Thymus (tissue), 11 donors: ENCODE measurements around the gene HPCAL1. TPM values are rescaled to one million over a fixed set of nuclear protein-coding genes. Genes with fewer than 3 reads are reported as not detected.
A peak's percentile ranks its signal among the peaks of the same experiment; 100 is the strongest.

Experiments
- DNase-seq, 9 donors: peaks; one replicate each; pipeline ENCODE4 v3.0.0-alpha.2; 2013; ENCODE audit warnings: low spot score in 9 of 9, low read depth in 6 of 9, missing footprints in 1 of 9
- H3K27ac ChIP-seq, 2 donors: one replicate each; pipeline ENCODE4 v1.5.1; 2013; ENCODE audit warnings: control low read depth in 1 of 2, low read depth in 1 of 2, low read length in 1 of 2, mild to moderate bottlenecking in 1 of 2, moderate library complexity in 1 of 2
- H3K27me3 ChIP-seq, 2 donors: one replicate each; pipeline ENCODE4 v1.5.1; 2013; ENCODE audit warnings: low read length in 1 of 2; ENCODE audit not compliant: control insufficient read depth in 2 of 2, insufficient read depth in 1 of 2
- H3K36me3 ChIP-seq, 2 donors: one replicate each; pipeline ENCODE4 v1.5.1; 2013; ENCODE audit warnings: low read length in 1 of 2, mild to moderate bottlenecking in 1 of 2, moderate library complexity in 1 of 2; ENCODE audit not compliant: control insufficient read depth in 2 of 2, insufficient read depth in 2 of 2
- H3K4me1 ChIP-seq, 2 donors: one replicate each; pipeline ENCODE4 v1.5.1; 2013; ENCODE audit warnings: low read length in 2 of 2; ENCODE audit not compliant: control insufficient read depth in 2 of 2, insufficient read depth in 2 of 2
- H3K4me3 ChIP-seq, 2 donors: one replicate each; pipeline ENCODE4 v1.5.1; 2013; ENCODE audit warnings: low read length in 2 of 2, control low read depth in 1 of 2, mild to moderate bottlenecking in 1 of 2
- H3K9me3 ChIP-seq, 2 donors: one replicate each; pipeline ENCODE4 v1.5.1; 2013; ENCODE audit warnings: low read length in 1 of 2, mild to moderate bottlenecking in 1 of 2; ENCODE audit not compliant: control insufficient read depth in 2 of 2, insufficient read depth in 1 of 2
- WGBS: extraction: QIAGEN DNeasy Blood & Tissue Kit; methylation state at CpG from one replicate; pipeline ENCODE4 v1.1.7; 2013; 5-methylcytosine and 5-hydroxymethylcytosine counted together
- polyA plus RNA-seq: library from polyadenylated mRNA; stranded (reverse); fragments of 200-250 nt; gene quantifications from one replicate; pipeline ENCODE4 v1.2.3, GENCODE V29; 2013
- total RNA-seq: library from RNA; stranded (reverse); fragments of 120-200 nt; gene quantifications from one replicate; pipeline ENCODE4 v1.2.4, GENCODE V29; 2013
- donor health status: healthy.

The HPCAL1 gene
- total and polyA plus RNA-seq, 2 donors, result 12.6 to 47.9 TPM

- no peaks in the 10 kb centered on the region for H3K27me3 ChIP-seq
- DNase-seq, result peak in 1 of 9 donors; percentile 15
- no peaks in the 10 kb centered on the region for H3K36me3 ChIP-seq
- peaks cover 33 to 72% of the 10 kb centered on the region in 2 donors for H3K4me1 ChIP-seq
- peak overlapping the region in 1 of 2 donors; percentile 36 for H3K27ac ChIP-seq
- no peak overlapping the region for H3K4me3 ChIP-seq
- H3K9me3 ChIP-seq, result peaks cover 0 to 3% of the 10 kb centered on the region in 2 donors
- 81% methylated on average over 9 of the region's 9 CpGs for WGBS
Observed at GRCh38 chr2:10380048-10380926, 77.6 kb downstream of the HPCAL1 start.

- WGBS, result 74% methylated on average over 3 of the region's 3 CpGs
- H3K4me1 ChIP-seq, result peaks cover 30 to 64% of the 10 kb centered on the region in 2 donors
- no peak overlapping the region for H3K4me3 ChIP-seq
Observed at GRCh38 chr2:10381997-10382353, 79.3 kb downstream of the HPCAL1 start.

GRCh38 chr2:10382354-10383061 is 79.8 kb downstream of the HPCAL1 start:
- H3K4me1 ChIP-seq, result peaks cover 27 to 58% of the 10 kb centered on the region in 2 donors
- H3K27me3 ChIP-seq, result no peaks in the 10 kb centered on the region
- 4% methylated on average over 18 of the region's 18 CpGs for WGBS
- peak overlapping the region in 1 of 2 donors; percentile 6 for H3K4me3 ChIP-seq
- H3K27ac ChIP-seq, result peak overlapping the region; percentile 10 to 61
- H3K9me3 ChIP-seq, result peaks cover 0 to 3% of the 10 kb centered on the region in 2 donors
- DNase-seq, result peak in 5 of 9 donors; percentile 30 to 67 (median 37)
- H3K36me3 ChIP-seq, result no peaks in the 10 kb centered on the region

More at GRCh38 chr2:10381997-10382353, 79.3 kb downstream of the HPCAL1 start:
- no peak for DNase-seq
- Histone ChIP-seq H3K27ac (peak overlapping the region in 1 of 2 donors; percentile 61), H3K9me3 (peaks cover 0 to 3% of the 10 kb centered on the region in 2 donors), H3K36me3 (no peaks in the 10 kb centered on the region), H3K27me3 (no peaks in the 10 kb centered on the region)

DNA sequence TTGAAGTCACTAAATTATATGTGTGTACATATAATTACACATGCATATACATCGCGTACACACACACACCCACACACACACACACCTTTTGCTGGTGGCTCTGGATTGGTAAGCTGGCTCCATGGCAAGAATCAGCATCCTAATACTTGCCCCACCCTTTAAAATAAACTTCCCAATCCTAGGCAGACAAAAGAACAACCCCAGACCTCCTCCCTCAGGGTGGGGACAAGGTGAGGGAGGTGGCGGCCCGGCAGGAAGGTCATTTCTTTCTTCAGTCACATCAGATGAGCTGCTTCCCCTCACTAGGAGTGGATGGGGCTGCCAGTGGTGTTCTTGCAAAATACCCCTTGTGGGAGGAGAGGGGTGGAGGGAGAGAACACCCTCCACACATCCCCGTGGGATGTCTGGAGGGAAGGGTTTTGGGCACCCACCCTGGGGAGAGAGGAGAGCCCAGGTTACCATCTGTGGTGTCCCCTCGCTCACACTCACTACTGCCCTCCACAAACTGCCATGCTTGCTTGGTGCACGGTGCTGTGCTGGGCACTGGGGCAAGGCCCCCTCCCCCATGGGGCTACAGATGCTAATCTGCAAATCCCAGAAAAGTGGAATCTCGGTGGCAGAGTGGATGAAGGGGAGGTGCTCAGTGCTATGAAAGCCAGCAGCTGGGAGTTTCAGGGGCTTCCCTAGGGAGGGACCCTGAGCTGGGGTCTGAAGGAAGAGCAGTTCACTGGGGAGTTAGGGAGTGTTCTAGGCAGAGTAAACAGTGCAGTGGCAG is 81.4 kb downstream of the HPCAL1 start:
- WGBS, result 81% methylated on average over 8 of the region's 8 CpGs
- Histone ChIP-seq H3K27me3 (no peaks in the 10 kb centered on the region), H3K36me3 (no peaks in the 10 kb centered on the region), H3K9me3 (peaks cover 0 to 3% of the 10 kb centered on the region in 2 donors), H3K4me1 (peaks cover 16 to 45% of the 10 kb centered on the region in 2 donors), H3K27ac (no peak overlapping the region), H3K4me3 (no peak overlapping the region)
- no peak for DNase-seq

DNA sequence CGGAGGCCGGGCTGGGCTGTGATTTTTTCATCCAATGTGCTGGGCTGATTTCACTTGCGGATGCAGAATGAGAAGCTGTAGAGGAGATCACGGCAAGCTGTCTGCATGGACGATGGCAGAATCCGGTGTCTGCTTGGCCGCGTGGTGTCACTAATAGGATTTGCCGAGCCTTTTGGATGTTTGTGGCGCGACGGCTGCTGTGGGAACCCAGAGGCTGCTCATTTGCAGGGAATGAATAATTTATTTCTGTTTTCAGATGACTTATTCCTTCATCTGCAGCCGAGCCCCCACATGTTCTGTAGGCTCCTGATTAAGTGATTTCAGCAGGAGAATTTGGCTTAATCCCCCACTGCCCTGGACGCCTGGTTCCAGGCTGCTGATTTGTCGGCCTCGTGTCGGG is 82.8 kb downstream of the HPCAL1 start:
- Histone ChIP-seq H3K27me3 (no peaks in the 10 kb centered on the region), H3K4me3 (no peak overlapping the region), H3K27ac (no peak overlapping the region), H3K9me3 (peaks cover 0 to 3% of the 10 kb centered on the region in 2 donors), H3K36me3 (no peaks in the 10 kb centered on the region), H3K4me1 (peaks cover 16 to 39% of the 10 kb centered on the region in 2 donors)
- DNase-seq, result no peak
- WGBS, result 97% methylated on average over 17 of the region's 17 CpGs

DNA sequence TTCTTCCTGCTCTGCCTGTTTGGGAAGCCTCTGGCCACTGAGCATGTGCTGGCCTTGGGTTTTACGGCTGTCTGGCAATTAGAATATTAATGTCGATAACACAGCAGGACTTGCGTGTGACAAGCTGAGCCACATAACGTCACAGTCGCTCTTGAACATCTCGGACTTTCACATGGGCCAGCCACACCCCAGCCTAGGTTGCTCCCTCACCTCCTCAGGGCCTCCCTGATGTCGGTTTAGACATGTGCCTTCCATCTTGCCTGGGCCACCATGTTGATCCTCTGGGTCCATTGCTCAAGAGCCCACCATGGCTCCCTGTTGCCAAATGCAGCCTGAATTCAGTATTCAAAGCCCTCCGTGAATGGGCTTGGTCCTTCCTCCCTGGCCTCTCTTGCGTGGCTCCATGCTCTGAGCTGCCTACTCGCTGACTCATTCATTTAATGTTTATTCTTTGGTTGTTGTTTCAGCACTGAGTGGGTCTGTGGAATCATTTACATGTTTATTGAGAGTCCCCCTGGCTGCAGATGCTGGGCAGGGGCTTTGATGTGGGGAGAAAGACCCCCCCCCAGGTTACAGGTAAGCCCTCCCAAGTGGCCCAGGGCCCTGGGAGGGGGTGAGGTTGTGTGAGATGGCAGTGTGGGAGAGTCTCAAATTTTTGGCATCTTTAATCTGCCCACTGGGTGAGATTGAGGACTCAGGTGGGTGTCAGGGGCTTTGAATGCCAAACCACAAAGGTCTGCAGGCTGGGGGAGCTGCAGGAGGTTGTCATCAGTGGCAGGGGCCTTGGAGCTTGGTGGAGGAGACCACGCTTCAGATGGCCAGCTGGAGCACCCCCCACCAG is 83.4 kb downstream of the HPCAL1 start:
- WGBS, result 95% methylated on average over 11 of the region's 11 CpGs
- DNase-seq, result no peak
- no peaks in the 10 kb centered on the region for H3K27me3 ChIP-seq
- H3K36me3 ChIP-seq, result no peaks in the 10 kb centered on the region
- H3K9me3 ChIP-seq, result peaks cover 0 to 3% of the 10 kb centered on the region in 2 donors
- no peak overlapping the region for H3K4me3 ChIP-seq
- H3K27ac ChIP-seq, result no peak overlapping the region
- peaks cover 16 to 33% of the 10 kb centered on the region in 2 donors for H3K4me1 ChIP-seq

DNA sequence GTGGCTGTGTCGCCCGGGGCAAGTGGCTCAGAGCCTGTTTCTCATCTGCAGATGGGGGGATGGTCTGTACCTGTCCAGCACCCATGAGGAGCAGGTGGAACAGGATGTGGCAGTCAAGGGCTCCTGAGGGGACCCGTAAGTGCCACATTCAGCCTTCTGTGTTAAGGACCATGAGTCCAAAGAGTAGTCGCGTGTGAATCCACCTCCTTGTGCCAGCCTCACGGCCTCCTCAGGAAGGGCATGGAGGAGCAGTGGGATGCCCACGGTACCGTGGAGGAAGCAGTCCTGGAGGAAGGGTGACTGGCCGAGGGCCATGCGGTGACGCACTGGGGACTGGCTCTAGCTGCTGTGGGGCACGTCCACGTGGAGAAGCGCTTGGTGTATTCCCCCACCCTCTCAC is 84.3 kb downstream of the HPCAL1 start:
- Histone ChIP-seq H3K9me3 (peaks cover 0 to 3% of the 10 kb centered on the region in 2 donors), H3K36me3 (no peaks in the 10 kb centered on the region), H3K27me3 (no peaks in the 10 kb centered on the region), H3K4me3 (no peak overlapping the region), H3K4me1 (peaks cover 13 to 25% of the 10 kb centered on the region in 2 donors), H3K27ac (no peak overlapping the region)
- WGBS, result 94% methylated on average over 14 of the region's 14 CpGs
- no peak for DNase-seq

- WGBS, result 98% methylated on average over 12 of the region's 12 CpGs
Observed at GRCh38 chr2:10388954-10389560, 86.4 kb downstream of the HPCAL1 start.

More at GRCh38 chr2:10388954-10389560, 86.4 kb downstream of the HPCAL1 start:
- no peaks in the 10 kb centered on the region for H3K27me3 ChIP-seq
- no peaks in the 10 kb centered on the region for H3K9me3 ChIP-seq
- H3K27ac ChIP-seq, result no peak overlapping the region
- DNase-seq, result no peak
- H3K36me3 ChIP-seq, result no peaks in the 10 kb centered on the region
- H3K4me1 ChIP-seq, result peaks cover 5 to 6% of the 10 kb centered on the region in 2 donors
- no peak overlapping the region for H3K4me3 ChIP-seq
